Measurements from ENCODE around the gene TBC1D9B.
"Not testable (repeated sequence)": the region's sequence is repeated elsewhere in the genome, so short reads cannot be mapped to it uniquely, and the experiment has no call there.

Gene TBC1D9B

GRCh38 chr5:179837076-179838011 lies 70.4 kb downstream of the TBC1D9B start:
- DNase-seq (ENCODE audit: low read depth): no peak

GRCh38 chr5:179836225-179837019 lies 71.3 kb downstream of the TBC1D9B start:
- DNase-seq (ENCODE audit: low read depth): no peak

- not testable (repeated sequence) for DNase-seq (ENCODE audit: low read depth)
These were observed 72.8 kb downstream of the TBC1D9B start for GRCh38 chr5:179834871-179835270.

GRCh38 chr5:179834120-179834519 lies 73.6 kb downstream of the TBC1D9B start:
- DNase-seq (ENCODE audit: low read depth): no peak

- no peak for DNase-seq (ENCODE audit: low read depth)
These were observed 74.0 kb downstream of the TBC1D9B start for GRCh38 chr5:179833709-179834070.

GRCh38 chr5:179833056-179833708 lies 74.5 kb downstream of the TBC1D9B start:
- DNase-seq (ENCODE audit: low read depth): no peak

- DNase-seq (ENCODE audit: low read depth): no peak
These were observed 75.5 kb downstream of the TBC1D9B start for GRCh38 chr5:179832039-179832745.

- no peak for DNase-seq (ENCODE audit: low read depth)
These were observed 76.8 kb downstream of the TBC1D9B start for GRCh38 chr5:179830818-179831468.

GRCh38 chr5:179829732-179830435 lies 77.8 kb downstream of the TBC1D9B start:
- no peak for DNase-seq (ENCODE audit: low read depth)

- no peak for DNase-seq (ENCODE audit: low read depth)
These were observed 78.8 kb downstream of the TBC1D9B start for GRCh38 chr5:179828756-179829421.

GRCh38 chr5:179827680-179828079 lies 80.0 kb downstream of the TBC1D9B start:
- DNase-seq (ENCODE audit: low read depth): no peak

GRCh38 chr5:179825655-179826182 lies 82.0 kb downstream of the TBC1D9B start:
- no peak for DNase-seq (ENCODE audit: low read depth)

GRCh38 chr5:179824745-179825112 lies 83.0 kb downstream of the TBC1D9B start:
- DNase-seq (ENCODE audit: low read depth): no peak

GRCh38 chr5:179823937-179824744 lies 83.6 kb downstream of the TBC1D9B start:
- no peak for DNase-seq (ENCODE audit: low read depth)

- DNase-seq (ENCODE audit: low read depth): no peak
These were observed 85.2 kb downstream of the TBC1D9B start for GRCh38 chr5:179822444-179822990.

- no peak for DNase-seq (ENCODE audit: low read depth)
These were observed 85.7 kb downstream of the TBC1D9B start for GRCh38 chr5:179822059-179822432.

GRCh38 chr5:179821298-179822058 lies 86.2 kb downstream of the TBC1D9B start:
- DNase-seq (ENCODE audit: low read depth): peak; percentile 63

Data from GM04503 (cell line).